SIG-M5 treated with dmso at 0.1 percent for 504 hours (cell line): ENCODE measurements around the gene DYRK1B.
A peak's percentile ranks its signal among the peaks of the same experiment; 100 is the strongest.

Source experiments
- DNase-seq: peaks from one replicate; lab custom pipeline; 2025; ENCODE audit not compliant: unreplicated experiment; lab: John Stamatoyannopoulos, UW

The DYRK1B gene

DNA sequence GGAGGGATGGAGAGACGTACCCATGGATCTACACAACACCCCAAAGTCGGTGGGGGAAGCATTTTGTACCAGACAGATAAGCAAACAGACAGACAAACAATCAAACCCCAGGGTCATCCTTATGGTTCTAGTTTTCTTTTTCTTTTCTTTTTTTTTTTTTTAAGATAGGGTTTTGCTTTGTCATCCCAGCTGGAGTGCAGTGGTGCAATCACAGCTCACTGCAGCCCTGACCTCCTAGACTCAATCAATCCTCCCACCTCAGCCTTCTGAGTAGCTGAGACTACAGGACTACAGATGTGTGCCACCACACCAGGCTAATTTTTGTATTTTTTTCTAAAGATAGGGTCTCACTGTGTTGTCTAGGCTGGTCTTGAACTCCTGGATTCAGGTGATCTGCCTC, 30.2 kb upstream of the DYRK1B start:
- DNase-seq, result no peak

GRCh38 chr19:39858541-39858940, 24.6 kb upstream of the DYRK1B start:
- peak; percentile 55 for DNase-seq

- DNase-seq, result no peak
Measured at GRCh38 chr19:39852882-39853281, 18.9 kb upstream of the DYRK1B start.

GRCh38 chr19:39850892-39851291, 16.9 kb upstream of the DYRK1B start:
- DNase-seq, result no peak

- DNase-seq, result no peak
Measured at GRCh38 chr19:39848392-39848791, 14.4 kb upstream of the DYRK1B start.

- no peak for DNase-seq
Measured at GRCh38 chr19:39847525-39847924, 13.6 kb upstream of the DYRK1B start.

DNA sequence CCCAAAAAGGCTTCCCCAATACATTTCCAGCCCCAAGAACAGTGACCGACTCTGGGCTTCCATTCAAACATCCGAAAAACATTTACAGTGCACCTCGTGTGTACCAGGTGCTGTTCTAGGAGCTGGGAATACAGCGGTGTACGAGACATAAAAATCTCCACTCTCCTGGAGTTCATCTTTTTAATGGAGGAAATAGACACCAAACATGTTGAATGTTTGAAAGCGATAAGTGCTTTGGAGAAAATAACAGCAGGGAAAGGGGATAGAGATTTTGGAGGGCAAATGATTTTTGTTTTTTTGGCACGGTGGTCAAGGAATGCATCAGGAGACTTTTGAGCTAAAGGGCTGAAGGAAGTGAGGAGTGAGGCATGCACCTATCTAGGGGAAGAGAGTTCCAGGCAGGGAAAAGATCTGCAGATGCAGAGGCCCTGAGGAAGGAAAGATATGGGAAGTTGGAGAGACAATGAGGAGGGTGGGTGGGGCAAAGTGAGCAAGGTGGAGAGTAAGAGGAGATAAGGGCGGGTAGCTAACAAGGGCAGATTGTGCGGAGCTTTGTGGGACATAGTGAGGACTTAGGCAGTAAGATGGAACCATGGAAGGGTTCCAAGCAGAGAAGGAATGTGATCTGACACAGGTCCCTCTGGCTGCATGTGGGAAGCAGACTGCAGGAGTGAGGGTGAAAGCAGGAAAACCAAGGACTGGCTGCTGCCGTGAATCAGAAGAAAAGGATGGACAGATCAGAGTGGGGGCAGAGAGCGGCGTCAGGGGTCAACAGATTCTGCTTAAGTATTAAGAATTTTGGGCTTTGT, 12.9 kb upstream of the DYRK1B start:
- DNase-seq, result no peak

- DNase-seq, result peak; percentile 79
Measured at GRCh38 chr19:39845933-39846677, 12.1 kb upstream of the DYRK1B start, which contains the start of gene FBL. Gene FBL, minus strand, starts transcription at chr19:39846379. Its CDS starts 79 bp downstream, at chr19:39846300.

DNA sequence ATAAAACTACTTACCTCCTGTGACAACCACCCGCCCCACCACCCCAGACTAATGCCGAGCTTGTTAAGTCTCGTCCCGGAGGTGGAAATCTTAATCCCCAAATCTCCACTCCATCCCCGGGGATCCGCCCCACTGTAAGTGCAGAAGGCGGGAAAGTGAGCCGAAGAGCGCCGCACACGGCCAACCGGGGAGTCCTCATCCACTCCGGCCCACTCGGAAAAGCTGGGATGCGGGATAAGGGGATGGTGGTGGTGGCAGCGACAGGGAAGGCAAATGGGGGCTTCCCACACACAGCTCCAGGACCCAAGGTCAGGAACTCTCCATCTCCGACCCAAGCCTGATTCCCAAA, 11.6 kb upstream of the DYRK1B start:
- no peak for DNase-seq

DNA sequence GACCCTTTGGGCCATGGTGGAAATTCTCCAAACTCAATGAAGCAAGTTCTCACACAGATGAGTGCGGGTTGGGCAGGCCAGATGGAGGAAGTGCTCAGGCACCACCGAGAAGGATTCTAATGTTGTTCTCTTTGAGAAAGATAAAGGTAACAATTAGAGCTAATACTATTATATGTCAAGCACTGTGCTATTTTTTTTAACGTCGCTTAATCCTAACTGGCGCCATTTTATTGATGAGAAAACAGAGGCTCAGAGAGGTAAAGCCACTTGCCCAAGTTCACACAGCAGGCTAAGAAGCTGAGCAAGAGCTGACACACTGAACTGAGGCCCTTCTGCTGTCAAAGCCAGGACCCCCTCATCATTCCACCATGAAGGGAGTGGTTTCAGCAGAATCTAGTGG, 11.2 kb upstream of the DYRK1B start:
- DNase-seq, result no peak

- DNase-seq, result peak; percentile 69
Measured at GRCh38 chr19:39843919-39844793, 10.2 kb upstream of the DYRK1B start.

- DNase-seq, result no peak
Measured at GRCh38 chr19:39842693-39843435, 8.9 kb upstream of the DYRK1B start.

DNA sequence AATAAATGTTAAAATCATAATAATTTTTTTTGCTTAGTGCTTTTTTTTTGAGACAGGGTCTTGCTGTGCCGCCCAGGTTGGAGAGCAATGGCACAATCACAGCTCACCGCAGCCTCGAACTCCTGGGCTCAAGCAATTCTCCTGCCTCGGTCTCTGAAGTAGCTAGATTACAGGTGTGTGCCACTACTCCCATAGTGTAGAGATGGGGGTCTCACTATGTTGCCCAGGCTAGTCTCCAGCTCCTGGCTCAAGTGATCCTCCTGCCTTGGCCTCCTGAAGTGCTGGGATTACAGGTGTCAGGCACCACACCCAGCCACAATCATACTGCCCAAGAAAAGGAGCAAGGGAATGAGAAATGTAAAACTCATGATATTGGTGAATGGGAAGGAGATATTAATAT, 7.1 kb upstream of the DYRK1B start:
- no peak for DNase-seq

DNA sequence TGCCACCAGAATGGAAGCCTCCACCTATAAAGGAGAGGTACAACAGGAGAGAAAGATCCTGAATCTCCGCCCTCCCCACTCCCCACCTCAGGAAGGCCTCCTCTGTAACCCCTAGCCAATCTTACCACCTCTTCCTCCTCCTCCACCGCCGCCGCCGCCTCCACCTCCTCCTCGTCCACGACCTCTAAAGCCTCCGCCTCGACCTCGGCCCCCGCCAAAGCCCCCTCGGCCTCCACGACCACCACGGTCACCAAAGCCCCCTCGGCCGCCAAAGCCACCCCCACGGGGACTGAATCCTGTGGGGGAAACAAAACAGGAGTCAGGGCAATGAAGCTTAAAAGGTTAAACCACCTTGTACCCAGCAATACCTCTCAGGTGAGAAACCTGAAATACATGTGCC, 6.5 kb upstream of the DYRK1B start:
- DNase-seq, result no peak

DNA sequence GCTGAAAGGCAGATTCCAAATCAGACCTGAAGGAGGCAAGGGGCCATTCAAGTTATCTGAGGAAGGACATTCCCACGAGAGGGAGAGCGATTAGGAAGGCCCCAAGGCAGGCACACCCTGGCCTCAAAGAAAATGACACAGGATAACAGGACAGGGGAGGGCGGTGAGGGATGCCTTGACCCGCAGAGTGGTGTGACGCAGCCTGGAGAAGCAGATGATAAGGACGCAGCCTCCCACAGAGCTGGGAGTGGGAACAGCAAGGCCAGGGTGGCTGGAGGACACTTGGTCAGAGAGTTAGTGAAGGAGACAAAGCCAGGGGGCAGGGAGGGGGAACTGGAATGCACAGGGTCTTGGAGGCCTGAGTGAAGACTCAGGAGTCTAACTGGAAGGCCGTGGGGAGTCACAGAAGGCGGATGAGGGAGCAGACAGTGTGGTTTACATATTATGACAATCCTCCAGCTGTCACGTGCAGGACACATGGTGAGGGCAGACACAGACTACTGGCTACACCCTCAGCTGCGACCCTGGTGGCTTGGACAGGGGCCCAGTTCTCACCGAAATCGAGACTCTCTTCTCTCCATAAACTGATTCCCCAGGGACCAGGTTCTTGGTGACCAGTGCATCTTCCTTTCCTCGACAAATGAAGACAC, 5.8 kb upstream of the DYRK1B start:
- DNase-seq, result no peak

DNA sequence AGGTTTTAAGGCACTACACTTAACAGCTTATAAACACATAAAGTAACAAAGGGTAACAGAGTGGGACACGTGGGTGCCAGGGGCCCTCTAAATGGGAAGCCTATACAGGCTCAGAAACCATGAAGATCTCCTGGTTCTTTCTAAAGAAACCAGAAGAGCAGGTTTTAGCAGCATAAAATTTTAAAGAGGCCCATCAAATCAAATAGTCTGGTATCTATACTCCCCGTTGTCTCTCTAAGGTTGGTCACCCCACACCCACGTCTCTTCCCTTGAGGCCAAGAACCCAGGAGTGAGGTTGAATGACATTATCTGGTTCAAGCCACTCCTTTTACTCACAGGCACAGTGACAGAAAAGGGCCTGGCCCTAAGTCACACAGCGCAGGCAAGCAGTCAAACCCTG, 4.6 kb upstream of the DYRK1B start:
- DNase-seq, result no peak

- no peak for DNase-seq
Measured at GRCh38 chr19:39837978-39838377, 4.0 kb upstream of the DYRK1B start.

DNA sequence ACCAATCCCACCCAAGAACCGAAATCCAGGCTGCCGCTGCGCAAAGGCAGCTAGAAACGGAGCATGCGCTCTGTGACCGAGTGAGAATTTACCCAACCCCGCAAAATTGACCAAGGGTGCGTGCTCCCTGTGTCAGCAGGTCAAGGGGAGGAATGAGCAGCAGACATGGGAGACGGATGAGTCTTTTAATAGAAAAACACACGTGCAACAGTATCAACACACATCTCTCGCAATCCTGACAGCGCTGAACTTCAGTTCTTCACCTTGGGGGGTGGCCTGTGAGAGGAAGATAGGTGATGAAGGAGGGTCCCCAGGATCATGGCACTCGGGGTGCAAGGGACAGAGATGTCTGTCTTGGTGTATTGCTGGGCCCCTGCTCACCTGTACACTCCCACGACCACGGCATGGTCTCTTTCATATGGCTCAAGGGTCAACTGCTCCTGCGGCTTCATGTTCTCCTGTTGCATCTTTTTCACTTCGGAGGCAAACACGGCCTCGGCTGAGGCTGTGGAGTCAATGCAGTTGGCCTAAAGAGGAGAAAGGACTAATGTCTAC, 402 bp upstream of the DYRK1B start:
- DNase-seq, result no peak

DNA sequence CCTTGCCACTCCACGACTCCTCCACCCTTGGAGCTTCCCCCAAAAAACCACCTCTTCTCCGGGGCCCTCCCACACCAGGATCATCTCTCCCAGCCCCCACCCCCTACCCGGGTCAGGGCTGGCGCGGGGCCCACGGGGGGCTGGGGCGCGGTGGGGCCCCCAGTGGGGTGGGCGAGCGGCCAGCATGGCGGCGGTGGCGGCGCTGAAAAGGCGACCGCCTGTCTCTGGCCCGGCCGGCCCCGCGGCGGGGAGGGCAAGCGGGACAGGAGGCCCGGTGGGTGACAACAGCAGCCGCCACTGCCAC, 850 bp downstream of the DYRK1B start:
- DNase-seq, result no peak
